Breast epithelium (tissue), 3 donors: Measurements from ENCODE around the gene IMMP2L.

Experiments
- CTCF ChIP-seq, 3 donors: fragments of 450-650 bp; IDR thresholded peaks; one replicate each; pipeline ENCODE4 v1.5.1; 2016 to 2017; ENCODE audit warnings: antibody characterized with exemption in 3 of 3, mild to moderate bottlenecking in 3 of 3, moderate library complexity in 3 of 3
- POLR2A ChIP-seq: fragments of 450-650 bp; IDR thresholded peaks from one replicate; pipeline ENCODE4 v1.6.1; 2016; ENCODE audit warnings: antibody characterized with exemption, mild to moderate bottlenecking, moderate library complexity

GRCh38 chr7:111358915-111359314 lies 203.4 kb downstream of the IMMP2L start:
- TF ChIP-seq CTCF (IDR thresholded peaks at IDR 0.05) (no peak), POLR2A (no peak)
